ENCODE results near the gene OTULINL.

The OTULINL gene

GRCh38 chr5:14577079-14577725, 4.4 kb upstream of the OTULINL start:
- DNase-seq = no peak

DNA sequence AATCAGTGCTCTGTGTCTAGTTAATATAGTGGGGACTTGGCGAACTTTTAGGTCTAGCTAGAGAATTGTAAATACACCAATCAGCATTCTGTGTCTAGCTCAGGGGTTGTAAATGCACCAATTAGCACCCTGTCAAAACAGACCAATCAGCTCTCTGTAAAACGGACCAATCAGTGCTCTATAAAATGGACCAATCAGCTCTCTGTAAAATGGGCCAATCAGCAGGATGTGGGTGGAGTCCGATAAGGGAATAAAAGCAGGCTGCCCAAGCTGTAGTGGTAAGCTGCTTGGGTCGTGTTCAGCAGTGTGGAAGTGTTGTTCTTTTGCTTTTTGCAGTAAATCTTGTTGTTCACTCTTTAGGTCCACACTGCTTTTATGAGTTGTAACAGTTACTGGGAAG, 3.6 kb upstream of the OTULINL start:
- DNase-seq = no peak

DNA sequence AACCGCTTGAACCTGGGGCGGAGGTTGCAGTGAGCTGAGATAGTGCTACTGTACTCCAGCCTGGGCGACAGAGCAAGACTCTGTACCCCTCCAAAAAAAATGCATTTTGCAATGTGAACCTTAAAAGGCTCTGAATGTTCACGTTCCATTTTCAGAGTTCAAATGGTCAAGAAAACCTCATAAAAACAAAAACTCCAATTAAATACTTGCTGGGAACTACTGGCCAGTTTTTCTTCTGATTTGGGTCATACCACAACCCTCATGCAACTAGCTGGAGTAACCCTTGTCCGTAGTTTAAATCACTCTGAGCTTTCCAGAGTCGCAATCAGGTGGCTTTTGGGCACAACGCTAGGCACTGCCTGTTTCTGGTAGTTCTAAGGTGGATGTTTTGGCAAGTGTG, 2.3 kb upstream of the OTULINL start:
- DNase-seq = no peak

GRCh38 chr5:14579731-14580397, 1.7 kb upstream of the OTULINL start:
- DNase-seq = no peak

- no peak for DNase-seq
Observed at GRCh38 chr5:14580398-14581034, 1.1 kb upstream of the OTULINL start.

GRCh38 chr5:14581891-14582796, 552 bp downstream of the OTULINL start:
- DNase-seq = no peak

DNA sequence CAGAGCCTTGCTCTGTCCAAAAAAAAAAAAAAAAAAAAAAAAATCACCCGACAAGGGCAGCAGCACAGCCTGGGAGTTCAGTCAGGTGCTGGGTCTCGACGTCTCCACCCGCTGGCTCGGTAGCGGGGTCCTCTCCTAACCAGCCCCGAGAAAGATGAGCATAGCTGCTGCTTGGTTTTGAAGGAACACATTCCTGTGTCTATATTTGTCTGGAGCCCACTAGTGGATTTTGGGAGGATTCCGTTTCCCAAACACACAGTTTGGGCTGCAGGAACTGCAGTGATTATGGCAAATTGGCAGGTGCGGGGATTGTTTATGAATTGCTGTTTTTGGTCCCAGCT, 1.2 kb downstream of the OTULINL start:
- DNase-seq = no peak

DNA sequence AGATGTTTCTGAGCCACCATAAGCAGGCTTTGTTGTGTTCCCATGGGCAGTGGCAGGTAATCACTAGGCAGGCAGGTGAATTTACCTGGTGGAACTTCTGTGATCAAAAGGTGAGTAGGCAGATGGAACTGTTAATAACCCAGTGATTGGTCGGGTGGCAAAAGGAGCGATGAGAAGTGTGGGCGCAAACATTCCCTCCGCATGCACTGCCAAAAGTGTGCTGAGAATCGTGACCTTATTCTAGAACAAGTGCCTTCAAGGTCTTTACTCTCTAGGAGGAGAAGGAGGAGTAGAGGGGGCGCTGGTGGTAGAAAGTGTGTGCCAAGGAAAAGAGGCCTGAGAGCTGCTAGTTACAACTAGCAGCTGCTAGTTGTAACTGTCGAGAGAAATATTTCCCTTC, 3.3 kb downstream of the OTULINL start:
- no peak for DNase-seq

DNA sequence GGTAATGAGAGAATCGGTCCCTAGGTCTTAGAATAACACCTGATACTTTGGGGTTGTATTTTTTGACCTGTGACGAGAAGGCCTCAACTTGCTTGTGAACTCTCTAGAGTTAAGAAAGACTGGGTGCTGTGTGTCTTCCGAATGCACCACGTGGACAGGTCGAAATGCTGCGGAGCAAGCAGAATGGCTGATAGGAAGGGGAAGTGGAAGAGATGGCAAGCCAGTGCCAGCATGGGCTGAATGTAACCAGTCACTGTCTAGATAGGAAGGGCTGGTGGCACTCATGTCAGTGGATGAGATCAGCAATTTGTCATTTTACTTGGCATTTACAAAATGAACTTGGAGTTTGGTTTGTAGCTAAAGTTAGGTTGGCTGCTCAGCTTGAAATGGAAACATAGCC, 5.6 kb downstream of the OTULINL start:
- DNase-seq = no peak

GRCh38 chr5:14588145-14588544, 6.6 kb downstream of the OTULINL start:
- DNase-seq = no peak

GRCh38 chr5:14588758-14589543, 7.4 kb downstream of the OTULINL start:
- no peak for DNase-seq

DNA sequence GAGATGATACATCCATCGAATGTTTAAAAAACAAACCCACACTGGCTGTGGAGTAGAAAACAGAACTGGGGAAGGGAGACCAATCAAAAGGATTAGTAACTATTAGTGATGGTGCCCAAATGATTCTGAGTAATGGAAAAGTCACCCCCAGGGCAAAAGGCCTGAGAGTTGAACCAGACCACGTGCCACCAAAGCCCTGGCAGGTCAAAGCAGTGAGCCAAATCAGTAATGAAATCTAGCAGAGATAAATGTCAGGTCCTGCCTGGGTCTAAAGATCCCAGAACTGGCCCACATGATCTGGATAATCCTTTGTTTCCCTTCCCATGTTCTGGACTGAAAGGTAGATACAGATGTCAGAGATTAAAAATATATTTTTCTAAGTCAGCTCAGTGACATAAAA, 9.4 kb downstream of the OTULINL start:
- no peak for DNase-seq

DNA sequence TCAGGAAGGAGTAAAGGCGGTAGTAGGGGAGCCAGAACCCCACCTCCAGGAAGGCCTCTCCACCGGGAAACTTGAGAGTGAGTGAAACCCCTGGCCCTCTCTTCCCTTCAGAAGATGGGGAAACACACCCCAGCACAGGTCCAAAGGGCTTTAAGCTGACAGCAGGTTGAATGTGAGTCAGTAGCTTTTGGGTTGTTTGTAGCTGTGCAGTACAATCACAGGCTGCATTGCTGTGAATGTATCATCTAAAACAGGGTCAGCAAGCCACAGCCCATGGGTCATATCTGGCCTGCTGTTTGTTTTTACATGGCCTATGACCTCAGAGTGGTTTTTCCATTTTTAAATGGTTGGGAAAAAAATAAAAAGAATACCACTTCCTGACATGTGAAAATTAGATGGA, 10.0 kb downstream of the OTULINL start:
- no peak for DNase-seq

- no peak for DNase-seq
Observed at GRCh38 chr5:14593326-14594021, 11.9 kb downstream of the OTULINL start.

- no peak for DNase-seq
Observed at GRCh38 chr5:14594378-14595074, 12.9 kb downstream of the OTULINL start.

- DNase-seq = no peak
Observed at GRCh38 chr5:14595189-14595588, 13.6 kb downstream of the OTULINL start.

DNA sequence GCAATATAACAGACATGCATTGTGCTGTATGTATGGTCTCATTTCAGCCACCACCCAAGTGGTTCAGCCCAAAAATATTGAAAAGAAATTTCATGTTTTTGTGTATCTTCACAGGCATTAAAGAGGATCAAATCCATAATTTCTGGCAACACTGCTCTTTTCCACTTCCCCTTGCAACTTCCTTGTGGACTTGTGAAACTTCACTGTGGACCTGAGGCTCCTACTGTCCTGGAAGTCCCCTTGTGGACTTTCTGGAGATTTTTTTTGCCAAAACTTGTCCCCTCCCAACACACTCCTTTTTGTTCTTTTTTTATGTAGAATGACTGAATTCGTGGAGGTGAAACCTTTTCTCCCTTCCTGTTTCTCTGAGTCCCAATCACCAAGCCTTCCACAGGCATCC, 14.3 kb downstream of the OTULINL start:
- no peak for DNase-seq

DNA sequence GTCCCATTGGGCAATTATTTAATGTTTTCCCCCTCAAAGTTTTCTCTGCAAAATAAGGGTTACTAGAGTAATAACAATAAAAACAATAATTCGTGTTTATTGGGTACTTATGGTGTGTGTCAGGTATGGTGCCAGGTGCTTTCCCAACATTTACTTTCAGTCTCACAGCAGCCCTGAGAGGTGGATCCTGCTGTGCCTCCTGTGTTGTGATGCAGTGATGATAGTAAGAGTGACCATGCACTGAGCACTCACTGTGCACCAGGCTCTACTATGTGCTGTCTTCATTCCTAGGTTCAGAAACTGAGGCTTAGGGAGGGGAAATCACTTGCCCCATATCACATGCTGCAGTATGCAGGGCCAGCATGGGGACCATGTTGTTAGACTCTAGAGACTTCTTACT, 15.5 kb downstream of the OTULINL start:
- DNase-seq = no peak

- no peak for DNase-seq
Observed at GRCh38 chr5:14598225-14598624, 16.6 kb downstream of the OTULINL start.

DNA sequence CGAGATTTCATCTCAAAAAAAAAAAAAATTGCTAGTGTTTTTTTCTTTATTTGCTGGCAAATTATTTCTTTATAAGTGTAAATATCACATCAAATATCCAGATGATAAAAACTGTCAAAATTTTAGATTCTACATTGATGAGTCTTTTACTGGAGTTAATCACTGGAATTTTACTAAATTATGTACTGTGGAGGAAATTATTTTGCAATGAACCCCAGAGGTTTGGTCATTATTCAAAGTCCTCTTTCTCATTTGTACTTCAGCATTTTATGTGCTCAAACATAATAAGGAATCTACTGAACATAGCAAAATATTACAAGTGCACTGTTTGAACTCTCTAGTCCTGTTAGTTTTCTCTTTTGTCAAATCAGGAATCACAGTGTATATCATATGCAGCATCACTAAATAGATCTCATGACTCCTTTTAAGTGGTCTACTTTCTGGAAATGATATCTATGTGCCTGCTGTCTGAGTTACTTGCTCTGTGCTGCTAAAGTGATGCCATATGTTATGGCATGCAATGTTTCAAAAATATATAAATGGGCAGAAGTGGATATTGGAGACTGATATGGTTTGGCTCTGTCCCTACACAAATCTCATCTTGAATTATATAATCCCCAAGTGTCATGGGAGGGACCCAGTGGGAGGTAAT, 18.0 kb downstream of the OTULINL start:
- no peak for DNase-seq

DNA sequence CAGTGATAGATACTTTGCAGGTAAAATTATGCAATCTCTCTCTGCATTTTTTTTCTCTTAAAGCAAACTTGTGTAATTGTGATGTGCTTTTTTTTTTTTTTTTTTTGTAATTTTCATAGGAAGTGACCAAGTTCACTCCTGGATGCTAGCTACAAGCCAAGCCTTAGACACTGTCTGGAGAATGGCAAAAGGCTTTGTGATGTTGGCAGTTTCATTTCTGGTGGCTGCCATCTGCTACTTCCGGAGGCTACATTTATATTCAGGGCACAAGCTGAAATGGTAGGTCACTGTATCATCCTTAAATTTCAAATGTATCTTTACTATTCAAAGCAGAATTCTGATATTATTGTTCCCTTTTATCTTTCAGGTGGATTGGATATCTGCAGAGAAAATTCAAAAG, 19.3 kb downstream of the OTULINL start:
- DNase-seq = no peak
